Astrocyte of the hippocampus (primary cell): ENCODE results near the gene TIAM2.
A peak's percentile ranks its signal among the peaks of the same experiment; 100 is the strongest.

Source experiments
- DNase-seq: peaks from one replicate; pipeline ENCODE4 v3.0.0; 2011; ENCODE audit warnings: low read depth, low spot score

The TIAM2 gene

GRCh38 chr6:155126727-155127439 lies 131.8 kb downstream of the TIAM2 start:
- peak; percentile 92 for DNase-seq

GRCh38 chr6:155128977-155129376 lies 133.9 kb downstream of the TIAM2 start:
- DNase-seq: no peak

GRCh38 chr6:155129744-155130143 lies 134.6 kb downstream of the TIAM2 start:
- DNase-seq: no peak

- DNase-seq: no peak
These were observed 135.2 kb downstream of the TIAM2 start for GRCh38 chr6:155130161-155130853.

GRCh38 chr6:155132617-155133016 lies 137.5 kb downstream of the TIAM2 start:
- DNase-seq: no peak

- no peak for DNase-seq
These were observed 145.9 kb downstream of the TIAM2 start for GRCh38 chr6:155141002-155141401.

- no peak for DNase-seq
These were observed 146.4 kb downstream of the TIAM2 start for GRCh38 chr6:155141512-155141911.

- no peak for DNase-seq
These were observed 147.3 kb downstream of the TIAM2 start for GRCh38 chr6:155142168-155143028.

- no peak for DNase-seq
These were observed 148.0 kb downstream of the TIAM2 start for GRCh38 chr6:155143029-155143577.

GRCh38 chr6:155143578-155144106 lies 148.5 kb downstream of the TIAM2 start:
- DNase-seq: peak; percentile 39

- DNase-seq: no peak
These were observed 151.1 kb downstream of the TIAM2 start for GRCh38 chr6:155146205-155146604.

GRCh38 chr6:155147958-155148663 lies 153.0 kb downstream of the TIAM2 start:
- no peak for DNase-seq

- DNase-seq: no peak
These were observed 156.0 kb downstream of the TIAM2 start for GRCh38 chr6:155150967-155151671.

- no peak for DNase-seq
These were observed 157.3 kb downstream of the TIAM2 start for GRCh38 chr6:155152211-155153076.

- DNase-seq: peak; percentile 89
These were observed 159.2 kb downstream of the TIAM2 start for GRCh38 chr6:155154158-155154830.

- no peak for DNase-seq
These were observed 160.8 kb downstream of the TIAM2 start for GRCh38 chr6:155155787-155156447.

- DNase-seq: no peak
These were observed 162.0 kb downstream of the TIAM2 start for GRCh38 chr6:155157101-155157500.
